GM12892 (cell line): ENCODE measurements around the gene KDR.

Experiments
- POLR2A ChIP-seq: IDR thresholded peaks from 2 replicates; pipeline ENCODE4 v1.6.1; 2011; ENCODE audit warnings: low read depth, low read length, control low read depth
- POLR2AphosphoS5 ChIP-seq: IDR thresholded peaks from 2 replicates; pipeline ENCODE4 v1.6.1; 2011; ENCODE audit warnings: low read depth, low read length, control low read depth
- TAF1 ChIP-seq: IDR thresholded peaks from 2 replicates; pipeline ENCODE4 v1.6.1; 2011; ENCODE audit warnings: low read depth, mild to moderate bottlenecking, control low read depth, low read length, borderline replicate concordance

DNA sequence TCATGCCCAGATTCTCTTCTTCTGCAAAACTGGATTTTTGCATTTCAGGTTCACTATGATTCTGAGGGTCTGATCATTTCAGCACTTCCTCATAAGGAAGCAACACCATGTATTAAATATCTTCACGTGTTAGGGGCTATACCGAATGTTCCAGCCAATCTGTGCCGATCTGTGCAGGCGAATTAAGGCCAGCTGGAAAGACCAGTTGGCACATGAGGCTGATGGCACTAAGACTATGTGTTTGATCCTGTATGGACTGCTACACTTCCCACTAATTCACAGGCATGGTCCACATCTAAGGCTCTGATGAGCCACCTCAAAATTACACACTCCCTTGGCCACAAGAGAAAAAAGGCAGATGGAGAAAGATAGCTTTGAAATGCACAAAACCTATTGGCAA is 28.8 kb downstream of the KDR start:
- TF ChIP-seq POLR2AphosphoS5: no peak
- no peak for TF ChIP-seq POLR2A
- no peak for TF ChIP-seq TAF1
